Measurements from ENCODE around the gene OR4K1. TPM values are rescaled to one million over a fixed set of nuclear protein-coding genes. Genes with fewer than 3 reads are reported as not detected.

The OR4K1 gene
- total RNA-seq, 2 experiments from 2014 or later = 0.38 TPM; not detected in 1

DNA sequence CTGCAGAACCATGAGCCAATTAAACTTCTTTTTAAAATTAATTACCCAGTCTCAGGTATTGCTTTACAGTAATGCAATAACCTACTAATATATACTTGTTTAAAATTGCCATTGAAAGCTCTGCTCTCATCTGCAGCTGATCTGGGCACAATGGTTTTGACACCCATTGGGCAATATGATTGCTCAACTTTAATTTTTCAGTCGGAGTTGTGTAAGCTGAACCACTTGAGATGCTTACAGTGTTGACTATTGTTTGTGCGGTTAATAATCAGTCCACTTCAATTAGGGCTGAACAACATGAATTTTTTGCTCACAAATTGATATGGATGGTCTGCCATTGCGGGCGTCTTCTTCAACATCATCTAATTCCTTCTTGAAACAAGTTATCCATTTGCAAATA, 28.3 kb upstream of the OR4K1 start:
- CTCF ChIA-PET (ENCODE audit: unreplicated experiment) = no interaction called here
- no peaks in the 10 kb centered on the region for H3K36me3 ChIP-seq (ENCODE audit: insufficient read depth, low read length)
- H4K20me1 ChIP-seq (ENCODE audit: insufficient read depth, low read length) = no peaks in the 10 kb centered on the region
- intact Hi-C loops (cut with micrococcal nuclease; ENCODE audit: unreplicated experiment) = loop anchor here (10.0 kb wide), 1 partner anchor 48 kb away; no protein-coding TSS in a partner anchor
- DNase-seq (ENCODE audit: low spot score) = no peak
- TF ChIP-seq, protein P1, sequence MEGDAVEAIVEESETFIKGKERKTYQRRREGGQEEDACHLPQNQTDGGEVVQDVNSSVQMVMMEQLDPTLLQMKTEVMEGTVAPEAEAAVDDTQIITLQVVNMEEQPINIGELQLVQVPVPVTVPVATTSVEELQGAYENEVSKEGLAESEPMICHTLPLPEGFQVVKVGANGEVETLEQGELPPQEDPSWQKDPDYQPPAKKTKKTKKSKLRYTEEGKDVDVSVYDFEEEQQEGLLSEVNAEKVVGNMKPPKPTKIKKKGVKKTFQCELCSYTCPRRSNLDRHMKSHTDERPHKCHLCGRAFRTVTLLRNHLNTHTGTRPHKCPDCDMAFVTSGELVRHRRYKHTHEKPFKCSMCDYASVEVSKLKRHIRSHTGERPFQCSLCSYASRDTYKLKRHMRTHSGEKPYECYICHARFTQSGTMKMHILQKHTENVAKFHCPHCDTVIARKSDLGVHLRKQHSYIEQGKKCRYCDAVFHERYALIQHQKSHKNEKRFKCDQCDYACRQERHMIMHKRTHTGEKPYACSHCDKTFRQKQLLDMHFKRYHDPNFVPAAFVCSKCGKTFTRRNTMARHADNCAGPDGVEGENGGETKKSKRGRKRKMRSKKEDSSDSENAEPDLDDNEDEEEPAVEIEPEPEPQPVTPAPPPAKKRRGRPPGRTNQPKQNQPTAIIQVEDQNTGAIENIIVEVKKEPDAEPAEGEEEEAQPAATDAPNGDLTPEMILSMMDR (conservative IDR thresholded peaks at IDR 0.05; ENCODE audit: low read length) = no peak
- no peak for TF ChIP-seq EZH2phosphoT487 (IDR thresholded peaks at IDR 0.05; ENCODE audit: borderline replicate concordance, low read depth, low read length)
- no peak overlapping the region for H3K4me2 ChIP-seq (ENCODE audit: low read length)
- no peaks in the 10 kb centered on the region for H3K9me2 ChIP-seq (ENCODE audit: insufficient read depth, low read length)
- POLR2A ChIA-PET = no interaction called here
- no peak overlapping the region for H3K4me3 ChIP-seq (ENCODE audit: low read depth, low read length, poor library complexity, severe bottlenecking)
- no peak overlapping the region for H3K27ac ChIP-seq (ENCODE audit: low read depth, low read length, poor library complexity, severe bottlenecking)
- no TSS peak for BruUV-seq (replicated peaks)
- no peaks in the 10 kb centered on the region for H3K79me2 ChIP-seq (ENCODE audit: insufficient read depth, low read depth, low read length)
- no peaks in the 10 kb centered on the region for H3K4me1 ChIP-seq (ENCODE audit: insufficient read depth, low read length, poor library complexity, severe bottlenecking)
- no peak overlapping the region for H2AFZ ChIP-seq (ENCODE audit: low read length)
- peaks cover 27% of the 10 kb centered on the region for H3K9me3 ChIP-seq (ENCODE audit: low read length)

DNA sequence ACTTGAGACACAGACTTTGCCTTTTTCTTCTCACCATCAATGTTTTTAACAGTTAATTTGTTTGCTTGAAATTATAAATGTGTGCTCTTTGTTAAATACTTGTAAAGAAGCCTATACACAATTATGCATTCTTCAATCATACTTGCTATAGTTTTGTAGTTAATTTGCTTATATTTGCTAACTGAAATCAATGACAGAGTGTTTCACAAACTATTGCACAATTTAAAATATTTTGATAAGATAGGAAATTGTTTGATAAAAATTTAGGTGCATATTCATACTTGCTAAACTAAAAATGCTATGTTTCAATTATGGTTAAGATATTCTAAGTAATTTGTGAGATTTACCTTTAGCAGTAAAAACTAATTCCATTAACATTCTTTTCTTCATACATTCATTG, 24.1 kb upstream of the OR4K1 start:
- BruUV-seq (replicated peaks) = no TSS peak
- H2AFZ ChIP-seq (ENCODE audit: low read length) = no peak overlapping the region
- no peaks in the 10 kb centered on the region for H3K79me2 ChIP-seq (ENCODE audit: insufficient read depth, low read depth, low read length)
- intact Hi-C loops (cut with micrococcal nuclease; ENCODE audit: unreplicated experiment) = loop anchor here (10.0 kb wide), 1 partner anchor 52 kb away; no protein-coding TSS in a partner anchor
- peaks cover 18% of the 10 kb centered on the region; the same call in 1 of the 2 replicates for H3K9me3 ChIP-seq (ENCODE audit: low read length)
- H3K27ac ChIP-seq (ENCODE audit: low read depth, low read length, poor library complexity, severe bottlenecking) = no peak overlapping the region
- ChIA-PET CTCF (ENCODE audit: unreplicated experiment) (no interaction called here), POLR2A (interaction anchor here (1.1 kb wide), 1 partner anchor 650 kb away, joined by 3 read pairs; no protein-coding TSS in a partner anchor)
- no peak overlapping the region for H3K4me2 ChIP-seq (ENCODE audit: low read length)
- H3K9me2 ChIP-seq (ENCODE audit: insufficient read depth, low read length) = no peaks in the 10 kb centered on the region
- H3K4me3 ChIP-seq (ENCODE audit: low read depth, low read length, poor library complexity, severe bottlenecking) = no peak overlapping the region
- no peak for DNase-seq (ENCODE audit: low spot score)
- no peaks in the 10 kb centered on the region for H3K36me3 ChIP-seq (ENCODE audit: insufficient read depth, low read length)
- no peaks in the 10 kb centered on the region for H3K4me1 ChIP-seq (ENCODE audit: insufficient read depth, low read length, poor library complexity, severe bottlenecking)
- no peaks in the 10 kb centered on the region for H4K20me1 ChIP-seq (ENCODE audit: insufficient read depth, low read length)
- TF ChIP-seq, protein P1 (conservative IDR thresholded peaks at IDR 0.05; ENCODE audit: low read length) = no peak
- no peak for TF ChIP-seq EZH2phosphoT487 (IDR thresholded peaks at IDR 0.05; ENCODE audit: borderline replicate concordance, low read depth, low read length)

DNA sequence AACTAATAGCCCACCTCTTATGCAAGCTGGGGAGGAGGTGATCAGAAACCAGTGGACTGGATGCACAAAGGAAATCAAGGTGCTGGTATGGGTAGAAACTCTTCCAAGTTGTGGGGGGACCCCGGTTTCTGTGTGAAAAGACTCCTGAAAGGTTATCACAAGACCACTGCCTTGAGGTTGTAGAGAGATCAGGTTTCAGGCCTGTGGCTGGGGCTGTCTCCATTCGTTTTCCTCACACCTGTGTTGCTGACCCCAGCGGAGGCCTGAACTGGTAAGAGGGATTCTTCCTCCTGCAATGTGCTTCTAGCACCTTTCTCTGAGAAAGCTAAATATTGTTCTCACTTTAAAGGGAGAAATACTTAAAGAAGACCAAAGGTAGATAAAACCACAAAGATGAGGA, 19.6 kb upstream of the OR4K1 start:
- BruUV-seq (replicated peaks) = no TSS peak
- H3K79me2 ChIP-seq (ENCODE audit: insufficient read depth, low read depth, low read length) = no peaks in the 10 kb centered on the region
- no peaks in the 10 kb centered on the region for H4K20me1 ChIP-seq (ENCODE audit: insufficient read depth, low read length)
- intact Hi-C loops (cut with micrococcal nuclease; ENCODE audit: unreplicated experiment) = no loop called here
- no peaks in the 10 kb centered on the region; the same call in 1 of the 2 replicates for H3K9me3 ChIP-seq (ENCODE audit: low read length)
- no peaks in the 10 kb centered on the region for H3K9me2 ChIP-seq (ENCODE audit: insufficient read depth, low read length)
- H3K4me2 ChIP-seq (ENCODE audit: low read length) = no peak overlapping the region
- no peaks in the 10 kb centered on the region for H3K36me3 ChIP-seq (ENCODE audit: insufficient read depth, low read length)
- ChIA-PET POLR2A (interaction anchor here (0.6 to 0.7 kb wide), 3 partner anchors 32 to 184 kb away, joined by 3 to 4 read pairs (median 3); no protein-coding TSS in a partner anchor), CTCF (ENCODE audit: unreplicated experiment) (no interaction called here)
- H3K4me1 ChIP-seq (ENCODE audit: insufficient read depth, low read length, poor library complexity, severe bottlenecking) = no peaks in the 10 kb centered on the region
- no peak for DNase-seq (ENCODE audit: low spot score)
- no peak overlapping the region for H3K27ac ChIP-seq (ENCODE audit: low read depth, low read length, poor library complexity, severe bottlenecking)
- no peak overlapping the region for H3K4me3 ChIP-seq (ENCODE audit: low read depth, low read length, poor library complexity, severe bottlenecking)
- TF ChIP-seq, protein P1 (conservative IDR thresholded peaks at IDR 0.05; ENCODE audit: low read length) = no peak
- TF ChIP-seq EZH2phosphoT487 (IDR thresholded peaks at IDR 0.05; ENCODE audit: borderline replicate concordance, low read depth, low read length) = no peak
- H2AFZ ChIP-seq (ENCODE audit: low read length) = no peak overlapping the region
